Lower lobe of right lung (tissue), 2 donors: Measurements from ENCODE around the gene BRI3BP. TPM values are rescaled to one million over a fixed set of nuclear protein-coding genes. Genes with fewer than 3 reads are reported as not detected.
"Not testable (repeated sequence)": the region's sequence is repeated elsewhere in the genome, so short reads cannot be mapped to it uniquely, and the experiment has no call there.

Experiments used
- ATAC-seq, 2 donors: fragments of 200-7000 bp; cut with Tn5 transposase; one replicate each; pipeline ENCODE4 v1.9.1; 2020 to 2022; ENCODE audit warnings: mild to moderate bottlenecking in 2 of 2, moderate library complexity in 2 of 2
- DNase-seq: peaks from one replicate; pipeline ENCODE4 v3.0.0-alpha.2; 2020
- H3K27ac ChIP-seq: fragments of 200-600 bp; one replicate; pipeline ENCODE4 v1.8.0; 2022
- H3K27me3 ChIP-seq: fragments of 200-600 bp; one replicate; pipeline ENCODE4 v1.8.0; 2022; ENCODE audit warnings: low read depth
- H3K36me3 ChIP-seq: fragments of 200-600 bp; one replicate; pipeline ENCODE4 v1.8.0; 2022; ENCODE audit warnings: mild to moderate bottlenecking
- H3K4me1 ChIP-seq: fragments of 200-600 bp; one replicate; pipeline ENCODE4 v1.8.0; 2022
- H3K4me3 ChIP-seq: fragments of 200-600 bp; one replicate; pipeline ENCODE4 v1.8.0; 2022; ENCODE audit warnings: mild to moderate bottlenecking
- H3K9me3 ChIP-seq: fragments of 200-600 bp; one replicate; pipeline ENCODE4 v1.8.0; 2022
- intact Hi-C: fragments of 100-400 bp; cut with DNase I; formaldehyde crosslinking; loops from one replicate; pipeline ENCODE4 v1.11.0; 2022
- total RNA-seq: library from RNA; stranded (reverse); fragmentation: NEBNext Ultra II Directional; extraction: Animal tissue kit (Norgen Biotek cat#: 25700); gene quantifications from one replicate; pipeline ENCODE4 v1.2.1, GENCODE V29; 2021
- TF ChIP-seq, protein P1 (sequence below): fragments of 200-600 bp; IDR thresholded peaks from one replicate; pipeline ENCODE4 v1.8.0; 2022; ENCODE audit warnings: antibody characterized with exemption, mild to moderate bottlenecking
- donor health status: DM: no; HTN: yes; CAD: no; lungs with severe emphysema.

Gene BRI3BP
- total RNA-seq, 1 donor from 2014 or later = 7.3 TPM

DNA sequence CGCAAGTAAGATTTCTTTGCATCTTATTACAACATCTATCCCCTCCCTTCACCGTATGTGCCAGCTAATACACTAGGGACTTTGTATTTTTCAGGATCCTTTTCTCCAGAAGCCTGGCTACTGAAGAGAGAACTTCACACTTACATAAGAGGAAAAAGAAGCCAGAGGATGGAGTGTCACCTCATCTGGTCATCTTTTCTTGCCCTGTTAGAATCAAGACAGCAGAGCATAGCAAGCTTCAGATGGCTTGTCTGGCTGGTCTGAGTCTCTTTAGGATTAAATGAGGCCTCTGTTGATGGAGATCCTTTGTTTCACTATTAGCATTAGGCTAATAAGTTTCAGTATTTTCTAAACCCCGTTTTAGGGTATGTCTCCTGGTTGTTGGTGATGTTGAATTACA lies 57.4 kb downstream of the BRI3BP start:
- Histone ChIP-seq H3K9me3 (no peaks in the 10 kb centered on the region), H3K36me3 (no peaks in the 10 kb centered on the region), H3K4me3 (no peak overlapping the region), H3K27me3 (no peaks in the 10 kb centered on the region), H3K4me1 (no peaks in the 10 kb centered on the region), H3K27ac (no peak overlapping the region)
- DNase-seq (no peak), ATAC-seq (no peak)
- intact Hi-C loops = no loop called here
- TF ChIP-seq, protein P1, sequence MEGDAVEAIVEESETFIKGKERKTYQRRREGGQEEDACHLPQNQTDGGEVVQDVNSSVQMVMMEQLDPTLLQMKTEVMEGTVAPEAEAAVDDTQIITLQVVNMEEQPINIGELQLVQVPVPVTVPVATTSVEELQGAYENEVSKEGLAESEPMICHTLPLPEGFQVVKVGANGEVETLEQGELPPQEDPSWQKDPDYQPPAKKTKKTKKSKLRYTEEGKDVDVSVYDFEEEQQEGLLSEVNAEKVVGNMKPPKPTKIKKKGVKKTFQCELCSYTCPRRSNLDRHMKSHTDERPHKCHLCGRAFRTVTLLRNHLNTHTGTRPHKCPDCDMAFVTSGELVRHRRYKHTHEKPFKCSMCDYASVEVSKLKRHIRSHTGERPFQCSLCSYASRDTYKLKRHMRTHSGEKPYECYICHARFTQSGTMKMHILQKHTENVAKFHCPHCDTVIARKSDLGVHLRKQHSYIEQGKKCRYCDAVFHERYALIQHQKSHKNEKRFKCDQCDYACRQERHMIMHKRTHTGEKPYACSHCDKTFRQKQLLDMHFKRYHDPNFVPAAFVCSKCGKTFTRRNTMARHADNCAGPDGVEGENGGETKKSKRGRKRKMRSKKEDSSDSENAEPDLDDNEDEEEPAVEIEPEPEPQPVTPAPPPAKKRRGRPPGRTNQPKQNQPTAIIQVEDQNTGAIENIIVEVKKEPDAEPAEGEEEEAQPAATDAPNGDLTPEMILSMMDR = no peak

DNA sequence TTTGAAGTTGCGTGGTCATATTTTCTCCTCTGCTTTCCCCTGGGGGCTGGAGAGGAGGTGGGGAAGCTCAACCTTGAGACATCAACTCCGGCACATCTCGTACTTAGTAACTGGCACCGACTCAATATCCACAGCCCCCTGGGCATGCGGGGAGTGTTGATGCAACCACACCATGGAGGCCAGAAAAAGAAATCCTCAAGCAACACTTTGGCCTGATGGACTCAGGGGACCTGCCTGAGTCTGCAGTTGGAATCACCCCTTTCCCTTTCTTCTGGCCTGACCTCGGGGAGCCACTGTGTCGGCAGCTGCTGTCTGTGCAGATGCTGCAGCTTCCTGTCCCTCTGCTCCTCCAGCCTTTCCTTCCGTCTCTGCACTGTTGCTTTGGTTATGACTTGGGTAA lies 60.4 kb downstream of the BRI3BP start:
- H3K9me3 ChIP-seq = no peaks in the 10 kb centered on the region
- ATAC-seq (no peak), DNase-seq (no peak)
- H3K4me1 ChIP-seq = no peaks in the 10 kb centered on the region
- TF ChIP-seq, protein P1 = no peak
- H3K27me3 ChIP-seq = peaks cover 3% of the 10 kb centered on the region
- no peaks in the 10 kb centered on the region for H3K36me3 ChIP-seq
- no peak overlapping the region for H3K4me3 ChIP-seq
- no peak overlapping the region for H3K27ac ChIP-seq
- intact Hi-C loops = no loop called here

DNA sequence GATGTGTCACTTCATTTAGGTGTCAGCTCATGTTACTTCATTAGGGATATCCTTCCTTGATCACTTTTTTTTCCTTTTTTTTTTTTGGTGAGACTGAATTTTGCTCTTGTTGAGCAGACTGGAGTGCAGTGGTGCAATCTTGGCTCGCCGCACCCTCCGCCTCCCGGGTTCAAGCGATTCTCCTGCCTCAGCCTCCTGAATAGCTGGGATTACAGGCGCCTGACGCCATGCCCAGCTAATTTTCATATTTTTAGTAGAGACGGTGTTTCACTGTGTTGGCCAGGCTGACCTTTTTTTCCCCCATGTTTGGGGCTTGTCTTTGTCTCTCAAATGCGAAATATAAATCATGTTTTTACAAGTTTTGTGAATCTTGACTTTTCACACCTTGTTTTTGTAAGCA lies 62.1 kb downstream of the BRI3BP start:
- TF ChIP-seq, protein P1 = no peak
- intact Hi-C loops = no loop called here
- no peaks in the 10 kb centered on the region for H3K9me3 ChIP-seq
- H3K4me1 ChIP-seq = no peaks in the 10 kb centered on the region
- no peak overlapping the region for H3K4me3 ChIP-seq
- DNase-seq (no peak), ATAC-seq (no peak)
- no peak overlapping the region for H3K27ac ChIP-seq
- H3K36me3 ChIP-seq = no peaks in the 10 kb centered on the region
- H3K27me3 ChIP-seq = peaks cover 3% of the 10 kb centered on the region

DNA sequence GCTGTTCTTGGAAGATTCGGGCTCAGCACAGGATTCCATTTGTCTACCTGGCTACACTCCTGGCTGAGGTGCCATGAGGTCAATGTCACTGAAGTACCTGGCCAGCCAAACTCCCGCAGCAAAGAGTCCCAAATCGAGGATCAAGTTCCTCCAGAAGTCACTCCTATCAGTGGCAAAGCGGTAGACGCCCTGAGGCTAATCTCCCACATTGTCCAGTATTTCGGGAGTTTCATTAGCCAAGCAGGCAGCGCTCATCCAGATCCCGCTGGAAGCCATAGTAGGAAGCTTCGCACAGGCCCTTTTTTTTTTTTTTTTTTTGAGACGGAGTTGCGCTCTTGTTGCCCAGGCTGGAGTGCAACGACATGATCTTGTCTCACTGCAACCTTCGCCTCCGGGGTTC lies 62.9 kb downstream of the BRI3BP start:
- TF ChIP-seq, protein P1 = no peak
- ATAC-seq = no peak
- Histone ChIP-seq H3K27ac (no peak overlapping the region), H3K4me3 (no peak overlapping the region), H3K36me3 (no peaks in the 10 kb centered on the region), H3K27me3 (peaks cover 3% of the 10 kb centered on the region), H3K4me1 (no peaks in the 10 kb centered on the region), H3K9me3 (no peaks in the 10 kb centered on the region)
- no peak for DNase-seq
- intact Hi-C loops = no loop called here

DNA sequence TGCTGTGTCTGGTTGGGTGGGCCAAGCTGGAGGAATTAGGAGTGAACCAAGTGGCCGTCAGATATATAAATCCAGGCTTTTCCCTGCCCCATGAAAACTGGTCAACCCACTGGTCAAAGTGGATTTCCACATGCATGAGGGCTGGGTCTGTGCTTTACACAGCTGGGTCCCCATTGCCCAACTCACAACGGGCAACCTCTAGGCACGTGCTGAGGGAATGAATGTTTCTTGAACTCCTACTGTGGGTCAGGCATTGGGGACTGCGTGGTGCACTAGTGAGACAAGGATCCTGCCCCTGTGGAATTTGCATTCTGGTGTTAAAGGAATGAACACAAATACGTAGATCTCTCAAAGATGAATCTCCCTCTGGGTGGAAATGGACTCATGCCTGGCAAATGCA lies 64.3 kb downstream of the BRI3BP start:
- H3K27me3 ChIP-seq = peaks cover 3% of the 10 kb centered on the region
- no peaks in the 10 kb centered on the region for H3K9me3 ChIP-seq
- H3K4me3 ChIP-seq = no peak overlapping the region
- TF ChIP-seq, protein P1 = no peak
- intact Hi-C loops = no loop called here
- H3K27ac ChIP-seq = no peak overlapping the region
- H3K36me3 ChIP-seq = no peaks in the 10 kb centered on the region
- ATAC-seq = no peak
- DNase-seq = no peak
- H3K4me1 ChIP-seq = no peaks in the 10 kb centered on the region

DNA sequence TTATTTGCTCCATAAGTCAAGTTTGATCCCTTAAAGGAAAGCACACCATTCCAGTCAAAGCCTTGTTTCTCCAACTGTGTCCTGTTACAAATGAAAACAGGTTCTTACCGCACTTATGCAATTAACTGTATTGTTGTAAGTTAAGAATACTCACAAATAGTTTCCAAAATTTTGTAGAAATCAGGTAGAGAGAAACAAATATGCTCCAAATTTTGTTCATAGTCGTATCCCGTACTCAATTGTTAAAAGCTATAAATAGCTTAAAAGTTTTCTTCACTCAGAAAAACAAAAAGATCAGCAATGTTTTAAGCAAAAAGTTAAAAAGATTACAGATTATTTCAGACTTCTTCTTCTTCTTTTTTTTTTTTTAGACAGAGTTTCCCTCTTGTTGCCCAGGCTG lies 67.8 kb downstream of the BRI3BP start:
- peaks cover 15% of the 10 kb centered on the region for H3K4me1 ChIP-seq
- TF ChIP-seq, protein P1 = no peak
- no peak overlapping the region for H3K4me3 ChIP-seq
- ATAC-seq (no peak), DNase-seq (no peak)
- no peaks in the 10 kb centered on the region for H3K36me3 ChIP-seq
- peaks cover 3% of the 10 kb centered on the region for H3K27me3 ChIP-seq
- intact Hi-C loops = no loop called here
- H3K9me3 ChIP-seq = no peaks in the 10 kb centered on the region
- H3K27ac ChIP-seq = no peak overlapping the region

DNA sequence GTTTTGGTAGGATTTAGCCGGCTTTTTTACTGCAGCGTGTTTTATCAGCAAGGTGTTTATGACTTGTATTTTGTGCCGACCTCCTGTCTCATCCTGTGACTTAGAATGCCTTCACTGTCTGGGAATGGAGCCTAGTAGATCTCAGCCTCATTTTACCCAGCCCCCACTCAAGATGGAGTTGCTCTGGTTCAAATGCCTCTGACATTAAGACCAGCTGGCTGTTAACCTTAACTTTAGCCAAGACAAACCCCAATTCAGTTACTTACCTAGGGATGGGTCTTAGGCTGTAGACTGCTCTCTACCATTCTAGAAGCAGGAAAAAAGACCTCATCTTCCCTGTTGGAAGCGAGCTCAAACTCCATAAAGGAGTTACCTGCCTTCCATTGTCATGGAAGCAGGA lies 70.1 kb downstream of the BRI3BP start:
- DNase-seq, ATAC-seq, intact Hi-C loops, H3K4me3 ChIP-seq, H3K9me3 ChIP-seq, H3K36me3 ChIP-seq, H3K27me3 ChIP-seq, H3K27ac ChIP-seq: not testable (repeated sequence)
- peaks cover 15% of the 10 kb centered on the region for H3K4me1 ChIP-seq
